Smooth muscle cell (in vitro differentiated cells): ENCODE measurements around the gene GJD2. TPM values are rescaled to one million over a fixed set of nuclear protein-coding genes. Genes with fewer than 3 reads are reported as not detected.

Experiments
- DNase-seq: peaks from one replicate; lab custom pipeline; 2025; ENCODE audit not compliant: unreplicated experiment; lab: John Stamatoyannopoulos, UW
- H2AFZ ChIP-seq: fragments of 200-600 bp; sonication (generic); 2 replicates; pipeline ENCODE4 v1.6.0; 2016; ENCODE audit warnings: antibody characterized with exemption, low read depth, mild to moderate bottlenecking
- H3F3A ChIP-seq: fragments of 200-600 bp; sonication (generic); 2 replicates; pipeline ENCODE4 v1.6.0; 2017; ENCODE audit warnings: antibody characterized with exemption, low read depth
- H3K27ac ChIP-seq: fragments of 200-600 bp; sonication (generic); 2 replicates; pipeline ENCODE4 v1.5.1; 2016; ENCODE audit warnings: low read depth, mild to moderate bottlenecking
- H3K27me3 ChIP-seq: fragments of 200-600 bp; sonication (generic); 2 replicates; pipeline ENCODE4 v1.6.1; 2016; ENCODE audit warnings: low read depth, mild to moderate bottlenecking
- H3K36me3 ChIP-seq: fragments of 200-600 bp; sonication (generic); 2 replicates; pipeline ENCODE4 v1.5.1; 2016; ENCODE audit warnings: low read depth
- H3K4me1 ChIP-seq: fragments of 200-600 bp; sonication (generic); 2 replicates; pipeline ENCODE4 v1.5.1; 2016; ENCODE audit warnings: low read depth
- H3K4me2 ChIP-seq: fragments of 200-600 bp; sonication (generic); 2 replicates; pipeline ENCODE4 v1.6.0; 2016; ENCODE audit warnings: mild to moderate bottlenecking
- H3K4me3 ChIP-seq: fragments of 200-600 bp; sonication (generic); 2 replicates; pipeline ENCODE4 v1.5.1; 2016; ENCODE audit warnings: mild to moderate bottlenecking
- H3K79me2 ChIP-seq: fragments of 200-600 bp; sonication (generic); 2 replicates; pipeline ENCODE4 v1.6.0; 2016; ENCODE audit warnings: low read depth, mild to moderate bottlenecking
- H3K9ac ChIP-seq: fragments of 200-600 bp; sonication (generic); 2 replicates; pipeline ENCODE4 v1.6.0; 2016; ENCODE audit warnings: low read depth
- H3K9me3 ChIP-seq: fragments of 200-600 bp; sonication (generic); replicated peaks from 2 replicates; pipeline ENCODE4 v1.5.1; 2016; ENCODE audit warnings: low read depth
- H4K20me1 ChIP-seq: fragments of 200-600 bp; sonication (generic); 2 replicates; pipeline ENCODE4 v1.6.0; 2016; ENCODE audit warnings: low read depth
- WGBS: methylation state at CpG from one replicate; pipeline ENCODE4 v1.1.7; 2016; ENCODE audit warnings: low lambda C conversion rate; 5-methylcytosine and 5-hydroxymethylcytosine counted together
- polyA plus RNA-seq: library from polyadenylated mRNA; unstranded; fragments of >200 nt; fragmentation: Nextera tagmentation; extraction: Ambion mirVana; gene quantifications from 2 replicates; pipeline ENCODE4 v1.2.1, GENCODE V29; 2016
- total RNA-seq: library from RNA; depleted of rRNA; stranded (reverse); fragments of >200 nt; gene quantifications from 2 replicates; pipeline ENCODE4 v1.2.3, GENCODE V29; 2014
- TF ChIP-seq, protein P1 (sequence below): fragments of 200-600 bp; sonication (generic); IDR thresholded peaks from 2 replicates; pipeline ENCODE4 v1.5.1; 2017; ENCODE audit warnings: borderline replicate concordance, mild to moderate bottlenecking, antibody characterized with exemption; ENCODE audit not compliant: insufficient read depth, poor library complexity, severe bottlenecking

The GJD2 gene
- total and polyA plus RNA-seq, 2 experiments from 2014 or later, result not detected

DNA sequence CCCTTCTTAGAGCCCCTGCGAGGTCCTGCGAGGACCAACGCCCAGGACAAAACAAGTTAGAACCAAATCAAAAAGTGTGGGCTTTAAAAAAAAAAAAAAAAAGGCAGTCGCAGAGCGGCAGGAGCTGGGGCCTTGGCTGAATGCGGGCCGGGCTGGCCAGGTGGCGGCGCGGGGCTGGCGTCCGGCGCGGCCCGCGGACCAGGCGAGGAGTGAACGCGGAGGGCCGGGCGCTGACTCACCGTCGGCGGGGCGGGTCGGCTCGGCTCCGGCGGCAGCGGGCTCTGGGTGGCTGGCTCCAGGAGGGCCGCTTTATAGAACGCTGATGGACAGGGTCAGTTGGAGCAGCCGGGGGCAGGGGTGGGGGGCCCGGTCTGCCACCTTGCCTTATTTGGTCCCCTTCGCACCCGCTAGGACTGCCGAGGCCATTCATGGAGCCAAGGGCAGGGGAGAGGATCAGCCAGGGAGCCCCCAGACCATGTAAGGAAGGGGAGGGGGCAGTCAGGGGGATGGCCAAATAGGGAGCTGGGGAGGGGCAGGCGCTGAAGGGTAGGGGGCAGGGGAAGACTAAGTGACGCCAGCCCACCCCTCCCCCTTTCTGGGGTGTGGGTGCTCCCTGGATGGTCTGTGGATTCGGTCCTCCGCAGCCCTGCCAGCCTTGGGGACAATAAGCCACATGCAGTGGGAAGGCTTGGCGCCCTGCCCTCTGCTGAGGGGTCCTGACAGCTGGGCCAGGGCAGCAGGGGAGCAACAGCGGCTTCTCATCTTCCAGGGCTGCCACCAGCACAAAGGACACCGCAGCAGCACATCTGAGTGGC lies 40.7 kb upstream of the GJD2 start, which contains the start of gene ACTC1:
Gene ACTC1, minus strand, starts transcription at position 283 of the 815 bp plus-strand sequence. CDS start 741 bp downstream, outside the sequence.
- H3K9me3 ChIP-seq, result no peaks in the 10 kb centered on the region
- no peaks in the 10 kb centered on the region for H3K36me3 ChIP-seq
- peak within 1 kb of the TSS; percentile 42 for H2AFZ ChIP-seq
- peak within 1 kb of the TSS; percentile 91 for H3K4me2 ChIP-seq
- peak within 1 kb of the TSS; percentile 47 for H3K4me3 ChIP-seq
- peak; percentile 25 for DNase-seq
- H3K27me3 ChIP-seq, result no peaks in the 10 kb centered on the region
- H3K4me1 ChIP-seq, result peaks cover 11% of the 10 kb centered on the region
- H3K79me2 ChIP-seq, result no peaks in the 10 kb centered on the region
- H3K9ac ChIP-seq, result peak within 1 kb of the TSS; percentile 54
- peaks cover 42% of the 10 kb centered on the region for H3F3A ChIP-seq
- 7% methylated on average over 41 of the region's 44 CpGs for WGBS
- peak within 1 kb of the TSS; percentile 41 for H3K27ac ChIP-seq
- H4K20me1 ChIP-seq, result no peaks in the 10 kb centered on the region
- TF ChIP-seq, protein P1, sequence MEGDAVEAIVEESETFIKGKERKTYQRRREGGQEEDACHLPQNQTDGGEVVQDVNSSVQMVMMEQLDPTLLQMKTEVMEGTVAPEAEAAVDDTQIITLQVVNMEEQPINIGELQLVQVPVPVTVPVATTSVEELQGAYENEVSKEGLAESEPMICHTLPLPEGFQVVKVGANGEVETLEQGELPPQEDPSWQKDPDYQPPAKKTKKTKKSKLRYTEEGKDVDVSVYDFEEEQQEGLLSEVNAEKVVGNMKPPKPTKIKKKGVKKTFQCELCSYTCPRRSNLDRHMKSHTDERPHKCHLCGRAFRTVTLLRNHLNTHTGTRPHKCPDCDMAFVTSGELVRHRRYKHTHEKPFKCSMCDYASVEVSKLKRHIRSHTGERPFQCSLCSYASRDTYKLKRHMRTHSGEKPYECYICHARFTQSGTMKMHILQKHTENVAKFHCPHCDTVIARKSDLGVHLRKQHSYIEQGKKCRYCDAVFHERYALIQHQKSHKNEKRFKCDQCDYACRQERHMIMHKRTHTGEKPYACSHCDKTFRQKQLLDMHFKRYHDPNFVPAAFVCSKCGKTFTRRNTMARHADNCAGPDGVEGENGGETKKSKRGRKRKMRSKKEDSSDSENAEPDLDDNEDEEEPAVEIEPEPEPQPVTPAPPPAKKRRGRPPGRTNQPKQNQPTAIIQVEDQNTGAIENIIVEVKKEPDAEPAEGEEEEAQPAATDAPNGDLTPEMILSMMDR, result no peak

DNA sequence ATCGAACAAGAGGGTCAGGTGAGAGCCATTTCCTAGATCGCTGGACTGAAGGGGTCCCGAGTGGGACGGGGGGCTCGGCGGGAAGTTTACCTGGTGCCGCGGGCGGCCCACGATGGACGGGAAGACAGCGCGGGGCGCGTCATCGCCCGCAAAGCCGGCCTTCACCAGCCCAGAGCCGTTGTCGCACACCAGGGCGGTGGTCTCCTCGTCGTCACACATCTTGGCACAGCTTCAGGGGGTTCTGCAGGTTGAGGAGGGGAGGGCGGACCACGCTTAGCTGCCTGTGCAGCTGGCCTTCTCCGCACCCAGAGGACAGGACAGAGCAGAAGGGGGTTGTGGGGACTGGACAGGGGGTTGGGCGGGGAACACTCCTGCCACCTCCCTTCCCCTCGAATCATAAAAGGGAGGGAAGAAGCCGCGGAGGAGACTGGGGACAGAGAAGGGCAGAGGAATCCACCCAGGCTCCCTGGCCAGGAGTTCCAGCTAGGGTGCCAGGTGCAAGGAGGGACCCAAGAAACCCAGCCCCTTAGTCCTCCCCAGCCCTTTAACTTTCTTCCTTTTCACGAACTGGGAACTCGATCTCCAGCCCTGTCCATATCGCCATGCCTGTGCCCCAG lies 39.9 kb upstream of the GJD2 start:
- TF ChIP-seq, protein P1, result no peak
- peak overlapping the region; percentile 42 for H2AFZ ChIP-seq
- WGBS, result 53% methylated on average over 31 of the region's 33 CpGs
- no peaks in the 10 kb centered on the region for H3K27me3 ChIP-seq
- peak overlapping the region; percentile 91 for H3K4me2 ChIP-seq
- H3K4me3 ChIP-seq, result peak overlapping the region; percentile 47
- no peak for DNase-seq
- H3K9ac ChIP-seq, result no peak overlapping the region
- peaks cover 8% of the 10 kb centered on the region for H3K4me1 ChIP-seq
- H3F3A ChIP-seq, result peaks cover 38% of the 10 kb centered on the region
- no peaks in the 10 kb centered on the region for H3K79me2 ChIP-seq
- H3K9me3 ChIP-seq, result no peaks in the 10 kb centered on the region
- H3K36me3 ChIP-seq, result no peaks in the 10 kb centered on the region
- H3K27ac ChIP-seq, result peak overlapping the region; percentile 41
- no peaks in the 10 kb centered on the region for H4K20me1 ChIP-seq

DNA sequence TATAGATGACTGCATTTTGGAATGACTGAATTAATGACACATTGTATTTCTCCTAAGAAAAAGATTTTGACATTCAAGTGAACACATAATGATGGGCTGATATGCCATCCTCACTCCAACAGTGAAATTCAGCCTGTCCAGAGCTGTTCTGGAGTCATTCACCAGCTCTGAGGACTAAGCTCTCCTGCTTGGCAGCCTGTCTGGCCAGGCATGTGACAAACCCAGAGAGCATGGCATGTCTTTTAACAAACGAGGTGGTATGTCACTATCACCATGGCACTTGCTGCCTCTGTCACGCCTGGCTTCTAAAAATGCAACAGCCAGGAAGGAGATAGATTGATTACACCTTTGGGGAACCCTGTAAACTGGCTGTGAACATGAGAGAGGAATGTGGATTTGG lies 39.1 kb upstream of the GJD2 start:
- Histone ChIP-seq H3K9ac (no peak overlapping the region), H3K27ac (peak overlapping the region; percentile 41), H3K4me3 (no peak overlapping the region), H3F3A (peaks cover 30% of the 10 kb centered on the region), H4K20me1 (no peaks in the 10 kb centered on the region), H2AFZ (no peak overlapping the region), H3K4me1 (no peaks in the 10 kb centered on the region), H3K4me2 (peak overlapping the region; percentile 91), H3K9me3 (no peaks in the 10 kb centered on the region), H3K36me3 (no peaks in the 10 kb centered on the region), H3K79me2 (no peaks in the 10 kb centered on the region), H3K27me3 (no peaks in the 10 kb centered on the region)
- TF ChIP-seq, protein P1, result no peak
- no peak for DNase-seq
- WGBS, result 39% methylated on average over 2 of the region's 2 CpGs
